GM21381 (cell line): Measurements from ENCODE around the gene L3MBTL4.
"Not testable (repeated sequence)": the region's sequence is repeated elsewhere in the genome, so short reads cannot be mapped to it uniquely, and the experiment has no call there.

Experiments used
- ATAC-seq: cut with Tn5 transposase; IDR thresholded peaks from one replicate; pipeline ENCODE4 v1.9.1; 2021; ENCODE audit warnings: mild to moderate bottlenecking, moderate library complexity; ENCODE audit not compliant: unreplicated experiment

L3MBTL4 gene

GRCh38 chr18:6414723-6415417 lies at the start of gene L3MBTL4:
L3MBTL4 (minus strand) TSS chr18:6414911; CDS start chr18:6311625, 103,286 bp downstream.
- peak; percentile 59 for ATAC-seq

GRCh38 chr18:6452194-6452593 lies 37.5 kb upstream of the L3MBTL4 start:
- ATAC-seq: no peak

DNA sequence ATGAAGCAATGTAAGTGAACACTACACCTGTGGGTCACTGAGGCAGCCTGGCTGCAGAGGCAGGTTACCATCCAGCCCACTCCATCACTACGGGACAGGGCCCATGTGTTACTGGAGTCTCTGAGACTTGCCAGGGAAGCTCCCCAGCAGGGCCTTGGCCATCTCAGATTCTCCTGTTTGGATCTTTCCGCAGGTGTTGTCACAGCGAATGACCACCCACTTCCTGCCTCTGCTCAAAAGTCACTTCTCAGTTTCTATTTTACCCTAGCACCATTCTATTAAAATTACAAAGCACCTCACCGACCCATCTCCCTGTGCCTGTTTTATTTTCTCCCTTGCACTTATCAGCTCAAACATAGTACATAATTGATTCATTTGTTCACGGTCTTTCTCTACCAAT lies 34.5 kb upstream of the L3MBTL4 start:
- peak; percentile 72 for ATAC-seq

DNA sequence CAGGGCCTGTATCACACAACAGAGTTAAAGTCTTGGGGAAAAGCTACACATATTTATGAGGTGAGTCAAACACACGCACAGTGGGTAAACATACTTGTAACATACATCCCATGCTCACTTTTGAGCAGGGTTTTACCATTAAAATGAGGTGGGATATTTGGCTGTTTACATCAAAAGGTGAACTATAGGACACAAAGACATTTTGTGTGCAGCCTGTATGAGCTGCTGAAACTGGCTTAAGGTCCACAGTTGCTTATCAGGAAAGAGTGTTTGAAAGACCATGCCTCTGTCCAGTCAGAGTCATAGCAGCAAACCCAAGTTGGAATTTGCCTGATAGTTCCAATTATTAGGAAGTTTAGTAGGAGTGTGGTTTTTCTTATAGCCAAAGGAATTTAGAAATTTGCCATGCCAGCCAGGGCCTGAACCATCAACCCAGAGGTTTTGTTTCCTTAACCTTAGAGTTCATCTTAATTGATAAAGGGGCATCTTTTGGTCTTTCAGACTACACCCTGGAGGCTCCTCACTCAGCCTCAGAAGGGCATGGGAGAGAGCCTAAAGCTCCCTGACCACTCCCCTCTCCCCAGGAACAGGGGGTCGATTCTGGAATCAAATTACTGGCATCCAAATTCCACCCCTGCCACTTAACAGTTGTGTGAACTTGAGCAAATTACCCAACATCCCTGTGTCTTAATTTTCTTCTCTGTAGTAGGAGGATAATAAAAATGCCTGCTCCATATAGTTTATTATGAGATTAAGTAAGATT lies 29.9 kb upstream of the L3MBTL4 start:
- no peak for ATAC-seq

GRCh38 chr18:6441200-6441599 lies 26.5 kb upstream of the L3MBTL4 start:
- ATAC-seq: no peak

GRCh38 chr18:6437937-6438818 lies 23.5 kb upstream of the L3MBTL4 start:
- no peak for ATAC-seq

- ATAC-seq: no peak
These were observed 21.0 kb upstream of the L3MBTL4 start for GRCh38 chr18:6435731-6436130.

- ATAC-seq: no peak
These were observed 20.4 kb upstream of the L3MBTL4 start for GRCh38 chr18:6434987-6435709.

GRCh38 chr18:6434481-6434880 lies 19.8 kb upstream of the L3MBTL4 start:
- ATAC-seq: no peak

GRCh38 chr18:6431659-6432318 lies 17.1 kb upstream of the L3MBTL4 start:
- no peak for ATAC-seq

GRCh38 chr18:6428851-6429395 lies 14.2 kb upstream of the L3MBTL4 start:
- ATAC-seq: no peak

DNA sequence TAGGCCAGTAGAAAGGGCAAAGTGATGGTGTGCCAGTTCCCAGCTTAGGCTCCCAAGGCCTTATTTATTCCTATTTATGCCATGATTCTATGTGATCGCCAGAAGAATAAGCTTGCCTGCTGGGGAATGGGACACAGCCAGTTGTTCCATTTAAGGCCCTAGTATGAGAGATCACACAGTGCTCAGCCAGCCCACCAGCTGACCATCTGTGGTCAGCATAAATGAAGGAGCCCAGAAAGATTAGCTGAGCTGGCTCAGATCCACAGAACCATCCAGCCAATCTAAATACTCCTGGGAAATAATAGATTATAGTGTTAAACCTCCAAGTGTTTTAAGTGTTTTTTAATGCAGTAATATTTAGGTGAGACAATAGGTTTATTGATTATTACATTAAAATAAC lies 12.6 kb upstream of the L3MBTL4 start:
- no peak for ATAC-seq

- ATAC-seq: no peak
These were observed 8.6 kb upstream of the L3MBTL4 start for GRCh38 chr18:6423289-6423688.

- peak; percentile 80 for ATAC-seq
These were observed 491 bp downstream of the L3MBTL4 start for GRCh38 chr18:6414118-6414722.

GRCh38 chr18:6413579-6414117 lies 1.1 kb downstream of the L3MBTL4 start:
- ATAC-seq: no peak

DNA sequence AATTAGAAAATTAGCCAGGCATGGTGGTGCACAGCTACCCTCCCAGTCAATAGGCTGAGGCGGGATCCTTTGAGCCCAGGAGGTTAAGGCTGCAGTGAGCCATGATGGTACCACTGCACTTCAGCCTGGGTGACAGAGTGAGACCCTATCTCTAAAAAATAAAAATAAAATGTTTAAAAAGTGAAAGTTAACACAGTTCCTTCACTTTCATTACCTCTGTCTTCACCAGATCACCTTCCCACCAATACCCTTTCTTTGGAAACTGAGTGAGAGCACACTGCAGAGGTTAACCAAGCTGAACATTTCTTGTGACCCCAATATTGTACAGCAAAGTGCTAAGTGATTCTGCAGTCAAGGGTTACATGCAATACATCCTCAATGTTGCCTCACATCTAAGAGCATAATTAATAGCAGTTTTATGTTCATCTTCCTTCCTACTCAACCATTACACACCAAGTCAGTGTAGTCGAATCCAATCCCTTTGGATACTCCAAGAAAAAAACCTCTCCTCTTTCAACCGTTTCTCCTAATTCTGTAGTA lies 1.7 kb downstream of the L3MBTL4 start:
- ATAC-seq: no peak

DNA sequence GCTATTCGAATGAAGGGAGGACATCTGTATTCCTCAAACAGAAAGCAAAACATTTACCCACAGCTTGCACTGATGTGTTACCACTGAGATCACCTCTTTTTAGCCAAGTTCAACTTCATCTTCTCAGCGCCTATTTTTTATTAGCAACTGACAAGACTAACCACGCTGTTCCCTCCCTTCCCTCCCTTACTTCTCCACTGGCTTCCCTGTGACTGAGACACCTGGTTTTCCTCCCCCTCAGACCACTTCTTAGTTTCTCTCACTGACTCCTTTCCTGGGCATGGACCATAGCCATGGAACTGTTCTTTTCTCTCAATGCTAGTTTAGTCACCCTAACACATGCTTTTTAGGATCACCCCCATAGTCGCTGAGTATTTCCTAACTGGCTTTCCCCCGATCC lies 3.3 kb downstream of the L3MBTL4 start:
- ATAC-seq: no peak

- ATAC-seq: no peak
These were observed 4.8 kb downstream of the L3MBTL4 start for GRCh38 chr18:6409933-6410332.

- ATAC-seq: not testable (repeated sequence)
These were observed 6.2 kb downstream of the L3MBTL4 start for GRCh38 chr18:6408543-6408942.
